SHP77 treated with DMSO at 0.1 percent for 48 hours (cell line): ENCODE data around the gene TGM2.

Experiments
- DNase-seq: peaks from one replicate; lab custom pipeline; 2025; lab: John Stamatoyannopoulos, UW

Gene TGM2

DNA sequence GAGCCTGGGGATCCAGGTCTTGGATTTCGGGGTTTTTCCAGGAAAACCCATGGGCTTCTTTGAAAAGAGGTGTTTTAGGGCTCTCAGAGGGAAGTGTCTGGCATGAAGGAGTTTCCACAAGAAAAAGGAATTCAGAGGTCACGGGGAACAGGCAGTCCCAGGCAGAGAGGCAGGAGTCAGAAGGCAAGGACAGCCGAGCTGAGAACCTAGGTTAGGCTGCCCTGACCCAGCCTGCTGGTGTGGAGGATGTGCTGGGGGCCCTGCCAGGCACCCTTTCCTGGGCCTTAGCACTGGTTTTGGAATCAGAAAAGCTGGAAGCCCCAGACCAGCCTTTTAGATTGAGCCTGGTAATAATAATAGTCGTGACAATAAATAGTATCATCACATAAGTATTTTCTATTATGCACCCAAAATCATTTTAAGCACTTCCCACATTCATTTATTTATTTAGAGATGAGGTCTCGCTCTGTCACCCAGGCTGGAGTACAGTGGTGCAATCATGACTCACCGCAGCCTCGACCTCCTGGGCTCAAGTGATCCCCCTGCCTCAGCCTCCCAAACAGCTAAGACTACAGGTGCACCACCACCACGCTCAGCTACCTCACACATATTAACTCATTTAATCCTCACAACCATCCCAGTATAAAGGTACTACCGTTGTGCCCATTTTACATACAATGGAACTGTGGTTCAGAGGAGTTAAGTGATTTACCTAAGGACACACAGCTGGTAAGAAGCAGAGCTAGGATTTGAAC lies 19.9 kb downstream of the TGM2 start:
- DNase-seq = no peak

DNA sequence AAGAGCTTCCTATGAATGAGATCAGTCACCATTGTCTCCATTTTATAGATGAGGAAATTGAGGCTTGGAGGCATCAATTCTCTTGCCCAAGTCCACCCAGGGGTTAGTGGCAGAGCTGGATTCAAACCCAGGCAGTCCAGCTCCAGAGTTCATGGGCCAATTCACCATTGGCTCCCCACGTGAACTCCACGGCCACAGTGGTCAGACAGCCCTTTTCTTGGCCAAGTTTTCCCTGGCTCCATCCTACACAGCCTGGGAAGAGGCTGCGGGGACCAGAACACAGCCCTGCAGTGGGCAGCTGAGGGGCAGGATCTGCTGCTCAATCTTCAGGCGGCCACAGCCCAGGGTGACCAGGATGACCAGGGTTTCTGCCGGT lies 20.5 kb downstream of the TGM2 start:
- DNase-seq = no peak

DNA sequence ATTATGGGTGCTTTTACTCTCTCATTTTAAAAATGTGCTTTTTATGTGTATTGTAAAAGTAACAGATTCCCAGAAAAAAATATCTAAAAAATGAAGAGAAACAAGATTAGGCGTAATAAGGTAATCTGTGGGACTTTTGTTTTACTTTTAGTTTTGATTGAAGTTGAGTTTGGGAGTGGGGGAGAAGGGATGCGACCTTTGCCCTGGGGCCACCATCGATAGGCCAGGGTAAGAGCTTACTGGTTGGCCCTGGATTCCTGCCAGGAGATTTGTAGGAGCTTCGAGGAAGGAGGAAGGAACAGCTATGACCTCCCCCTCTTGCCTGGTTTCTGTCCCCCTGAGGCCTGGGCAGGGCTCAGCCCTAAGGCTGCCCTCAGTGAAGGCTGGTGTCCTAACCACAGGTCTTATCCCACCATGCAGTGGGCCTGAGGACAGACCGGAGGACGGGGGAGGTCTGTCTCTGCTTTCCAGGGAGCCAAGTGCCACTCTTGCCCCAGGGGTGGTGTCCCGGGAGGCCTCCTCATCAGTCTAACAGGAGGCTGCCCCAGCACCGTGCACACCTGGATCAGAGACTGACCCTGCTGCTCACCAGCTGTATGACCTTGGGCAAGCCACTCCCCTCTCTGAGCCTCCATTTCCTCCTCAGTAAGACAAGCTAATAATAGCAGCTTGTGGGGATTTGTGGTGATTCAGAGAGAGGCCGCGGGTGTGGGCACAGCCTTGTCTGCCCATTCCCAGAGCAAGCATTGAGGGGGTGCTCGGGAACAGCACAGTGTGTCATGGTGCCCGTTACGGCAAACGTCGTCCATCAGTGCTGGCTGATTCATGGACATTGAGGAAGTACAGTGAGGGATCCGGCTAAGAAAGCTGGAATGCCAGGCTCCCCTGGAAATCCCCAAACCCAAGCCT lies 21.2 kb downstream of the TGM2 start:
- DNase-seq = no peak

DNA sequence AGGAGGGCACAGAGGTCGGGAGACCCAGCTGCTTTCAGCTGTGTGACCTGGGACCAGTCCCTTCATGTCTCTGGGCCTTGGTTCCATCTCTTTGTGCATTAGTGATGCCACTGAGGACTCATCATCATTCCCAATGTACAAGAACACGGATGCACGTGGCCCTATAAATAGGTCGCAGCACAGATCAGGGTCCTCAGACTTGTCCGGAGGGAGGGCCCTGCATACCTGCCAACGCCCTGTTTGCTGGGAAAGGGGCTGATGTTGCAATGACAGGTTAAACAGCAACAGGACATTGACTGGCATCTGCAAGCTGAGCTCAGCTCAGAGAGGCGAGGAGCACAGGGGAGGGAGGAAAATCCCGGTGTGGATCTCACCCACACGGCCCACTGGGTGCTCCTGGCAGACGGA lies 21.8 kb downstream of the TGM2 start:
- peak; percentile 30 for DNase-seq

DNA sequence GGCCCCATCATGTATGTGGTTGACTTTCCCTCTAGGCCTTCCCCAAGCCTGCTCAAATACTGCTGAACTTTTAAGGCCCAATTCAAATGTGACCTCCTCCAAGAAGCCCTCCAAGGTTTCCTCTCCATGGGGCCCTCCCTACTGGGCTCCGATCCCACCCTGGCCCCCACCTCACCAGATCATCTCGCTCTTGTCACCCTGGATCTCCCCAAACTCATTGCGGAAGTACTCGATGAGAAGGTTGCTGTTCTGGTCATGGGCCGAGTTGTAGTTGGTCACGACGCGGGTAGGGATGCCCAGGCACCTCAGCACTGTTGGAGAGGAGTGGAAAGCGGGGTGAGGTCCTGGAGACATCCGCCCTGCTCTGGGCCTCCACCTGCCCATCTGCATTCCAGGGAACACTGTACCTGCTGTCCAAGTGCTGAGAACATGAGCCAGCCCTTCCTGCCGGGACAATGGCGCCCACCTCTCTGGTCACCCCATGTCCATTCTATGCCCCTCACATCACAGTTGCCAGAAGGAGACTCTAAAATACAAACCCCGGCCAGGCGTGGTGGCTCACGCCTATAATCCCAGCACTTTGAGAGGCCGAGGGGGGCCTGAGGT lies 23.1 kb downstream of the TGM2 start:
- DNase-seq = no peak

DNA sequence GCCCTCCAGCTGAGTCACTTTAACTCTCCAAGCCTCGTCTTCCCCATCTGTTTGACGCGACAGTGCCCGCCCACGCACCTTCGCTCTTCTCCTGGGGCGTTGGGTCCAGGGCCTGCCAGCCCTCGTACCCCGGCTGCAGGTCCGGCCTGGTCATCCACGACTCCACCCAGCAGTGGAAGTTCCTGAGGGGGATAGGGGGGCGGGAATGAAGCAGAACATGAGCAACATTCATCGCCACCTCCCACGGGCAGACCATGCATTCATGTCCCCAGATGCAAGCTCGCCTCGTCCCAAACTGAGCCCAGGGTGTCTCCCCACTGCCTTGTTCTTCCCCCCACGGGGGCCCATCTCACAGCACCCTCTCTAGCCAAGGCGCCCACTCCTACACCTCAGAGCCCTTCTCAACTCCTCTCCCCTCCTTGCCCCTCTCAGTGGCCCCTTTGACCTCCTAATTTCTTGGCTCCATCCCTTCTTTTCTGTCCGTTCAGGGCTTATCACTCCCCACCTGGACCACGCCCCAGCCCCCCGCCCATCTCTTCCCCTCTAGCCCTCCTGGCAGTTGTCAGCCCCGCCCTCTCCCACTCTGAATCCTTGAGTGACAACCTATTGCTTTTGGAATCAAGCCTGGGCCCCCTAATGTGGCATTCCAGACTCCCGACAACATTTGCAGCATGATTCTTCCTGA lies 23.7 kb downstream of the TGM2 start:
- no peak for DNase-seq

DNA sequence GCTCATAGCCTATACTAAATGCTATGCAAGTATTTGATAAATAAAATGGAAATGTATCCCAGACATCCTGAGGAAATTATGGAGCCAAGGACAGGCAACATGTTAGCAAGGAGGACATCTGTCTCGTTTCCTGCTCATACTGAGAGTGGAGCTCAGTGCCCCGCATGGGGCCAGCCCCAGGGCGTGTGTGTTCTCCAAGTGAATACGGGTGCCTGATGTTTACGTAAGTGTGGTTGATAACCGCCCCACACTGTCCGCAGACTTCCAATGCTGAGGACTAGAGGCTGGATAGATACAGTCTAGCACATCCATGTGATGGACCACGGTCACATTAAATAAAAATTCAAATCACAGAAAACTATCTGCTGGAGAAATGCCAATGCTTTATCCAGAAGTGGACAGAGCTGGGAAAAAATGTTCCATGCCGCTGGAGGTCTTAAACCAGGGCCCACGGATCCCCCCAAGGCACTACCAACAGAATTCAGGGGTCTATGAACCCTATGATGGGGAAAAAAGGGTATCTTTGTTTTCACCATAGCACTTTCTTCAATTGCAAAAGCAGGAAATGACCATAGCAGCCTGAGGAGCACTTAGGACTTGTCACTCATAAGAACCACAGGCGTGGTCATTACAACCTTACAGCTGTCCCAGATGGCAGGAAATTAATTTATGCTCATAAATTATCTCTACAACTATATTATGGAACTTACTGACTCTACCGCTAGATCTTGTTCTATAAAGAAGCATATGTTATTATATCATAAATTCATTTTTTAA lies 24.9 kb downstream of the TGM2 start:
- no peak for DNase-seq

DNA sequence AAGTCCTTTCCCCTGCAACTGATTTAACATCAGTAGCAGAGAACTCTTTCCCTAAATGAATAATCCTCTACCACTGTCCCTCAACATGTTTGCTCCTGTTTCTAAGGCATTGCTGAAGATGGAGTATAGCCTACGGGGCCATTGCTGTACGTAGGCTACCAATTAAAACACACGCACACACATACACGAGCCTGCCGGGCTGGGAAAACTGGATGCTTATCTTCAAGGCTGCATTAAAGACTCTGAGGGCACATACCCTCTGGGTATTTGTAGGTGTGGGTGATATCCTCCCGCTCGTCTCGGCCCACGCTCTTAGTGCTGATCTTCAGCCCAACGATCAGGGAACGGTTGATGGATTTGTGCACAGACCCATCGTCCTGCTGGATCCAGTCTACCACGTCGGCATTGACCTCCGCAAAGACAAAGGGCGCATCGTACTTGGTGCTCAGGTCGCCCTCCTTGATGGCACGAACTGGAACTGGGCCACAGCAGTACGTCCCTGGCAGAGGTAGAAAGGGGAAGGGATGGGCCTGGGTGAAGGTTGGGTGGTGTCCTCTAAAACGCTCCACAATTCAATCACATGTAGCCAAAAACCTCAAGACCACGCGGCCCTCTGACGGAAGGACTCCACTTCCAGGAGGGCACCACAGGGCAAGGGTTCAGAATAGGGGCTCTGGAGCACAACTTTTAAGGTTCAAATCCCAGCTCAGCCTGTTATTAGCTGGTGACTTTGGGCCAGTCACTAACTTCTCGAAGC lies 25.7 kb downstream of the TGM2 start:
- DNase-seq = no peak

DNA sequence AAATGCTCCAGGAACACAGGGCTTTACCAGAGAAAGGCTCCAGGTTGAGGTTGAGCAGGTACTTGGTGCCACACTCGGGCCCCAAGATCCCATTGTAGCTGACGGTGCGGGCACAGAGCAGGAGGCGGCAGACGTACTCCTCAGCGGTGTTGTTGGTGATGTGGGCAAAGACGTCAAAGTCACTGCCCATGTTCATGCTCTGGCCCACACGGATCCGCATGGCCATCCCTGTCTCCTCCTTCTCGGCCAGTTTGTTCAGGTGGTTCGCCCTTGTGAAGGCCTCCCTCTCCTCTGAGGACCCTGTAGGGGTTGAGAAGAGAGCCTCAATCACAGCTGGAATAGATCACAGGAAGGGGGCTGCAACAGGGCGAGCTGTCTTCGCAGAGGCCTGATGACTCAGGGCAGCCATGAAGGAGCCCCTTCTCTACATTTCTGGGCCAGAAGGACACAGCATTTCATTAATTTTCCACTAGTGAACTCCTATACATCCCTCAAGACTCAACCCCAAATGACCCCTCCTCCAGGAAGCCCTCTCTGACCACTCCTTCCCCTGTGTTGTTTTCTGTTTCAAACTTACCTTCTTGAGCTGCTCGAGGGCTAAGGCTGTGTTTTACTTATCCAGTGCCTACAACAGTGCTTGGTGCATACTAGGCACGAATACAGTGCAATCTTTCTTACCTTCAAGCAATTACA lies 26.8 kb downstream of the TGM2 start:
- DNase-seq = no peak

DNA sequence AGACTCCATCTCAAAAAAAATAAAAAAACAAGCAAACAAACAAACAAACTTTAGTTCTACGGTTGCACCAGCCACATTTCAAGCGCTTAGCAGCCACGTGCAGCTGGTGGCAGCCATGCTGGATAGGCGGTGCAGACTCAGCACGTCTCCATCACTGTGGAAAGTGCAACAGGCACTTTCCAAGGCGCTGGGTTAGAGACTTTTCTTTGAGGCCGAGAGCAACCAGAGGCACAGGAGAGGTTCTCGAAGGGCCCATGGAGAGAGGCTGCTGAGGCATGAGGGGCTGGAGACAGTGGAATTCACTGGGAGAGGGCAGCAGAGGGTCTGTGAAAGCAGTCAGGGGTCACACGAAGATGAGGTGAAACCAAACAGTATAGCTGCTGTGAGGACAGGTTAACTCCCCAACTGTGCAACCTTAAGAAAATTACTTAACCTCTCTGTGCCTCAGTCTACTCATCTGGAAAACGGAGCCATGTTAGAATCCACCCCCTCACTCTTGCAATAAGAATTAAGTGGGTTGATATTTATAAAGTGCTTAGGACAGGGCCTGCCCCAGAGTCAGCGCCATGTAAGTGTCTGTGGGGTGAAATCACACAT lies 27.5 kb downstream of the TGM2 start:
- no peak for DNase-seq

DNA sequence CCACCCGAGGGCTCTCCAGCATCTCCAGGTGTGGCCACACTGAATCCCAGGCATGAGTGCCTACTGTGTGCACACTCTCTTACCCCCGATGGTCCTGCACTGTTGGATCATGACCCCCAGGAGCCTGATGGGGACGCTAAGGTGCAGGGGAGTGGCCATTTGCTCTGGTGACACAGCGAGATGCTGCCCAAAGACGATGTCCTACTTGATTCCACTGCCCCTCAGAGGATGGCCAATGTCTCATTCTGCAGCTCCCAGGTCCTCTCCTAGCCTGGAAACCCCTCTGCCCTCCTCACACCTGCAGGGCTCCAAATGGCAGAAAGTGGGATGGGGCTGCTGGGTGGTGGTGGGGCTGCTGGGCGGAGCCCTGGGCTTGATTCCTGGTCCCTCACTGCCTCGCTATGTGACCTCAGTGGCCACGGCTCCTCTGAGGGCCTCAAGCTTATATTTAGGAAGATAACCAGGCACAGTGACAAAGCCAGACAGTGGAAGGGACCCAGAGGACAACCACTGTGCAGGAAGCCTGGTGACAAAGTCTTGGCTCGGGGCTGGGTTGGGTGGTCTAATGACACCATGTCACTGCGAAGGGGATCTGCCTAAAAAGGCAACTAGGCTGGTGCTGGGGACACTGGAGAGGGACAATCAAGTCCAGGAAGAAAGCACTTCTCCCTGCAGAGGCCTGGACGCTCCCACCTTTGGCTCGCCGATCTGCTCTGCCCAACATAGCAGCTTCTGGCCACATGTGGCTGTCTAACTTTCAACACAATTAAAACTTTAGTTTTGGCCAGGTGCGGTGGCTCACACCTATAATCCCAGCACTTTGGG lies 28.4 kb downstream of the TGM2 start:
- DNase-seq = no peak

DNA sequence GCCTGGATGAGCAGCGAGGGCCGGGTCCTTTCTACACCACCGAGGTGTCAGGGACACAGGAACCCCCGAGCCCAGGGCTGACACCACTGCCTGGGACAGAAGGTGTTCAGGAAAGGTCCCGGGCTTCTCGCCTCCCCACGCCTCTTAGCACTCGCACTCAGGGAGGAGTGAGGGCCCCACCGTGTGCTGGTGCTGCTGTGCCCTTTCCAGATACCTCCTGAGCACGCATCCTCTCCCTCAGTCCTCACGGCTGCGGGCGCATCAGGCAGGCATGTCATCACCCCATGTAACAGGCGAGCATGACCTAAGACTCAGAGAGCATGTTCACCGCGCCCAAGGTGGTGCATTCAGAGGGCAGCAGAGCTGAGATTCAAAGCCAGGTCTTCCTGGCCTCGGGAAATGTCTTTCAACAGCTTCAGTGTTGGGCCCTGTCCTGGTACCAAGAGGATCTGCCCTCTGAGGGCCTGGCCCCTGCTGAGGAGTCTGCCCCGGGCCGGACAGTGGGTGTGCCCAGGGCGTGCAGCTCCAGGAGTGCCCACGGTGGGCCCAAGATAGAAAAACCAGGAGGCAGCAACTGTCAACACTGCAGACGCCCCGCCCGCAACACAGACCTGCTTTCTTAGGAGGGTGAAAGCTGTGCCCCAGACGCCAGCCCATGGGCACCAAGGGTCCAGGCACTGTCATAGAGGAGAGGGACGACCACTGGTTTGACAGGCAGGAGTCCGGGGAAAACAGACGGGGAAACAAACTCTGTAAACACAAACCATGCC lies 29.2 kb downstream of the TGM2 start:
- DNase-seq = no peak

DNA sequence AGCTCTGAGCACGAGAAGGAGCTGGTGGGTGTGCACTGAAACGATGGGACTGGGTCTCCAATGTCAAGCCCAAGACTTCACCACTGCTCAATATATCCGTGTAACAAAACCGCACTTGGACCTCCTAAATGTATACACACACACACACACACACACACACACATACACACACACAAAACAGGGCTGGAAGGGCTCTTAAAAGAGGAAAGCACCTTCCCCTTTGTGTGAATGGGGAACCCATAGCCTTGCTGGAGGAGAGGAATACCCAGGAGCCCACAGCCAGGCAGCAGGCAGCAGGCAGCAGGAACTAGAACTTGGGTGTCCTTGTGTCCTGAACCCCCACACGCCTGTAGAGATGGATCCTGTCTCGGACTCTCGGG lies 29.8 kb downstream of the TGM2 start:
- DNase-seq = no peak

DNA sequence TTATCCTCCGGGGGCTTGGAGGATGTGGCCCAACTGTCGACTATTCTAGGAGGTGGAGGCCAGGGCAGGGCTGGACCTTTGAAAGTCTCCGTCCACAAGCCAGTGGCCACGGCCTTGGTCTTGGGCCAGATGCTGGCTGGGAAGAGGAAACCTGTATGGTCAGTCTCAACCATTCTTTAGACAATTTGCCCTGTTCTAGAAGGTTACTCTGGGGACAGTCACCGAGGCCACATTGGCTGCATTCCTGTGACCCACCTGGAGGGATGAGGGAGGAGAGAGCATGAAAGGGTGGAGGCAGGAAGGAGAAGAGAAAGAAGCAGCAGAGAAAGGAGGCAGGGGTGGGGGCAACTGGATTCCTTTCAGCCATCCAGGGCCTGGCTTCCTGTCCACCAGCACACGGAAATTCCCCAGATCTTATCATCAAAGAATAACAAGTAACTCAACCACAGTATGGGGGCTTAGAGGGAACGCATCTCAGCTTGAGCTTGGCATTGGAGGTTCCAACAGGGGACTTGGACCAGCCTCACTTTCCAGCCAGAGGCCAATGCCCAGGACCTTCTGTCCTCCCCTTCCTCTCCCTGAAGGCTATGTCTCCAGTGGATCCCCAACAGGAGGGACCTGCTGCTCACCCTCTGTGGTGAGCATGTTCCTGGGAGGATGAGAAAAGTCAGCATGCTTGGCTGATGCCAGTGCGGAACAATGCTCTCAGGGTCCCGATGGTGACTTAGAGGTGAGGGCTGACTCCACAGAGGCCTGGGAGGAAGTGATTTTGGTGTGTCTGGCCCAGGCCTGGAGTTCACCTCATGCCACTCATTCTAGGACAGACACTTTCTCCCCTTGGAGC lies 30.4 kb downstream of the TGM2 start:
- no peak for DNase-seq

DNA sequence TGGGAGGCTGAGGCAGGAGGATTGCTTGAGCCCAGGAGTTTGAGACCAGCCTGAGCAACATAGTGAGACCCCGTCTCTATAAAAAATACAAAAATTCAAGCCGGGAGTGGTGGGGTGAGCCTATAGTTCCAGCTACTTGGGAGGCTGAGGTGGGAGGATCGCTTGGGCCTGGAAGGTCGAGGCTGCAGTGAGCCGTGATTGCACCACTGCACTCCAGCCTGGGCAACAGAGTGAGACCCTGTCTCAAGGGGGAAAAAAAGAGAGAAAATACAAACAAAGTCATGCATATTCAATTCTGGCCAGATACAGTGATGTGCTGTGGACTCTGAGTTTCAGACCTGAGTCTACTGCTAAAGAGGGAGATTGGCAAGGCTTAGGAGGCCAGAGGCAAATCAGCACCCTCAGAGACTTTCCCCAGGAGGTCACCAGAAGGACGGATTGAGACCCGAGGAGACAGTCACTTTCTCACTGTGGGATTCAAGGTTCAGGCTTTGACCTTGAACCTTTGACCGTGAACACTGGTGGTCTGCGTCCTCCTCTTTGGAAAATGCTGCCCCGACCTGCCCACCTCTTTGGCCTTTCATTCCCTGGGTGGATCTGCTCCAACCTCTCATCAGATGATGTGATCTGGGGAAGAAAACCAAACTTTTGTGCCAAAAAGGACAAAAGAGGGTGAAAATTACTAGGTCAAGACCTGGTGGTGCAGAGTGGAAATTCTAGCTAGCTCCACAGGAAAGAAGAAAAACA lies 31.2 kb downstream of the TGM2 start:
- DNase-seq = no peak

DNA sequence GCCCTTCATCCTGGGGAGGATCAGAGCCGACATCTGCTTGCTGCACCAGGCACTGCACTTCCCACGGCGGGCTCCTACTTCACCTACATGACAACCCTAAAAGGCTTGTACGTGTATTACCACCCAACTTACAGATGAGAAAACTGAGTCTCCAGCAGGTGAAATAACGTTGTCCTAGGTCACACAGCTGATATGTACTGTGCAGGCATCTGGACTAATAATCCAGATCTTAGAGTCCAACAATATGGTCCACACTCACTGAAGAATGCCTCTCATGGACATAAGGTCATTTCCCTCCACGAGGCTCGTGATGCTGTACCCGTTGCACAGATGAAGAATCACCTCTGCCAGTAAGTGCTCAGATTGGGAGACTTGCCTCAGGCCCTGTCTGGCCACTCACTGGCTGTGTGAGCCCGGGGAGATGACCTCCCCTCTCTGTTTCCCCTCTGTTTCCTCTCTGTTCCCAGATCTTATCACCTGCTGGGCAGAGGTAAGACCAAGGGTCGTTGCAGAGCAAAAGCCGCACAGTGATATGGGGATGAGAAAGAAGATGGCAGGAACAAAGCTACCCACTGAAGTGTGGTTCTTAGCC lies 32.1 kb downstream of the TGM2 start:
- DNase-seq = no peak
